Endothelial cell of umbilical vein (primary cell): ENCODE results near the gene RAB3IL1. TPM values are rescaled to one million over a fixed set of nuclear protein-coding genes. Genes with fewer than 3 reads are reported as not detected.

Experiments used
- BruUV-seq: library from RNA; stranded (reverse); fragments of 400-500 nt; replicated peaks from 2 replicates; lab custom pipeline; 2021; lab: Mats Ljungman, UMichigan
- CTCF ChIA-PET: fragments of 300-600, 350-600 bp; sonication (Branson Sonifier 250); formaldehyde crosslinking; loops from one replicate; lab custom pipeline; 2021; ENCODE audit warnings: antibody characterized with exemption, inconsistent platforms; lab: Charles Lee
- POLR2A ChIA-PET: fragments of 300-600, 350-600 bp; sonication (Branson Sonifier 250); formaldehyde crosslinking; loops from one replicate; lab custom pipeline; 2021; ENCODE audit warnings: antibody characterized with exemption, inconsistent platforms; lab: Charles Lee
- DNase-seq: peaks from one replicate; pipeline ENCODE4 v3.0.0-alpha.2; 2011; ENCODE audit warnings: low read depth, low spot score
- FAIRE-seq: peaks from 2 replicates; lab custom pipeline; 2011; peaks lifted over from hg19 to GRCh38; lab: Jason Lieb, UNC
- H2AFZ ChIP-seq: 2 replicates; pipeline ENCODE4 v1.6.0; 2012; ENCODE audit warnings: low read depth, low read length, control low read depth, inconsistent platforms
- H3K27ac ChIP-seq: 2 replicates; pipeline ENCODE4 v1.5.1; 2011; ENCODE audit warnings: low read depth, mild to moderate bottlenecking, control low read depth, low read length, moderate library complexity; ENCODE audit not compliant: insufficient read depth
- H3K27me3 ChIP-seq, 2 experiments: 2 replicates each; pipeline versions ENCODE4 v1.6.0 to v1.6.1; 2011; ENCODE audit warnings: low read length in 2 of 2, mixed read lengths in 1 of 2; ENCODE audit not compliant: control insufficient read depth in 2 of 2, insufficient read depth in 2 of 2
- H3K36me3 ChIP-seq, 2 experiments: 2 replicates in 1 of 2; 3 replicates in 1 of 2; pipeline ENCODE4 v1.5.1; 2011; ENCODE audit warnings: low read length in 2 of 2, mild to moderate bottlenecking in 1 of 2, moderate library complexity in 1 of 2; ENCODE audit not compliant: control insufficient read depth in 2 of 2, insufficient read depth in 2 of 2; ENCODE audit errors: extremely low read depth in 1 of 2
- H3K4me1 ChIP-seq: 3 replicates; pipeline ENCODE4 v1.5.1; 2011; ENCODE audit warnings: mild to moderate bottlenecking, low read length; ENCODE audit not compliant: control insufficient read depth, insufficient read depth; ENCODE audit errors: extremely low read depth
- H3K4me2 ChIP-seq: 2 replicates; pipeline ENCODE4 v1.6.1; 2011; ENCODE audit warnings: low read length, control low read depth, mixed read lengths; ENCODE audit not compliant: insufficient read depth
- H3K4me3 ChIP-seq, 3 experiments: fragments of 200-600 bp in 1 of 3; sonication (generic), shearing (Covaris generic) in 1 of 3; replicated peaks in 1 of 3; 2 replicates each; pipeline ENCODE4 v1.5.1; 2011 to 2016; ENCODE audit warnings: control low read depth in 3 of 3, low read length in 3 of 3, mild to moderate bottlenecking in 2 of 3, inconsistent platforms in 1 of 3, low read depth in 1 of 3, moderate library complexity in 1 of 3; ENCODE audit not compliant: insufficient read depth in 1 of 3
- H3K79me2 ChIP-seq: 2 replicates; pipeline ENCODE4 v1.6.0; 2012; ENCODE audit warnings: low read length, inconsistent platforms; ENCODE audit not compliant: control insufficient read depth, insufficient read depth
- H3K9ac ChIP-seq: replicated peaks from 2 replicates; pipeline ENCODE3; 2011; ENCODE audit warnings: low read length, control low read depth; ENCODE audit not compliant: insufficient read depth; ENCODE audit errors: extremely low read depth
- H3K9me1 ChIP-seq: replicated peaks from 3 replicates; pipeline ENCODE4 v1.6.0; 2011; ENCODE audit warnings: mild to moderate bottlenecking, low read length; ENCODE audit not compliant: control insufficient read depth, insufficient read depth; ENCODE audit errors: extremely low read depth
- H3K9me3 ChIP-seq: replicated peaks from 2 replicates; pipeline ENCODE4 v1.5.1; 2012; ENCODE audit warnings: low read length, inconsistent platforms; ENCODE audit not compliant: control insufficient read depth, insufficient read depth
- H4K20me1 ChIP-seq: replicated peaks from 2 replicates; pipeline ENCODE3; 2011; ENCODE audit warnings: mild to moderate bottlenecking, low read length; ENCODE audit not compliant: control insufficient read depth, insufficient read depth; ENCODE audit errors: extremely low read depth
- CTCF ChIP-seq, 2 donors: IDR thresholded peaks; 1 replicate in 1 of 2; 2 replicates in 1 of 2; pipeline ENCODE4 v1.5.1; 2011; ENCODE audit warnings: low read length in 2 of 2, mild to moderate bottlenecking in 2 of 2, moderate library complexity in 2 of 2, control low read depth in 1 of 2, inconsistent platforms in 1 of 2, low read depth in 1 of 2; ENCODE audit not compliant: insufficient read depth in 1 of 2; ENCODE audit errors: extremely low read depth in 1 of 2
- EZH2 ChIP-seq: IDR thresholded peaks from 2 replicates; pipeline ENCODE4 v1.6.1; 2012; ENCODE audit warnings: borderline replicate concordance, low read depth, mild to moderate bottlenecking, moderate library complexity, low read length, inconsistent platforms; ENCODE audit not compliant: severe bottlenecking
- FOS ChIP-seq: IDR thresholded peaks from 2 replicates; pipeline ENCODE4 v1.6.1; 2011; ENCODE audit warnings: mild to moderate bottlenecking, low read length, moderate library complexity, borderline replicate concordance; ENCODE audit not compliant: insufficient read depth
- GATA2 ChIP-seq: IDR thresholded peaks from 2 replicates; pipeline ENCODE4 v1.7.0; 2011; ENCODE audit warnings: low read depth, mild to moderate bottlenecking, moderate library complexity, mixed read lengths, low read length; ENCODE audit not compliant: insufficient read length, insufficient read depth
- JUN ChIP-seq: IDR thresholded peaks from 2 replicates; pipeline ENCODE4 v1.6.1; 2011; ENCODE audit warnings: borderline replicate concordance, low read depth; ENCODE audit not compliant: insufficient read length, insufficient read depth
- MAX ChIP-seq: IDR thresholded peaks from 2 replicates; pipeline ENCODE4 v1.6.1; 2011; ENCODE audit not compliant: insufficient read depth, insufficient read length
- MYC ChIP-seq: IDR thresholded peaks from one replicate; pipeline ENCODE4 v1.6.1; 2011; ENCODE audit warnings: mild to moderate bottlenecking, low read depth, low read length
- POLR2A ChIP-seq: IDR thresholded peaks from 2 replicates; pipeline ENCODE4 v1.6.1; 2012; ENCODE audit warnings: low read depth, mild to moderate bottlenecking, control low read depth, low read length
- POLR2AphosphoS5 ChIP-seq: IDR thresholded peaks from 2 replicates; pipeline ENCODE4 v1.6.1; 2012; ENCODE audit warnings: low read depth, mild to moderate bottlenecking, control low read depth, low read length, moderate library complexity; ENCODE audit not compliant: insufficient read depth
- dilution Hi-C: fragments of 300-500 bp; cut with MboI; formaldehyde crosslinking; loops from one replicate; pipeline ENCODE4 v1.15.0; 2019; ENCODE audit warnings: low sequenced_read_pairs; ENCODE audit not compliant: extremely low pct_ligation_motif_present
- intact Hi-C: fragments of 100-400 bp; cut with micrococcal nuclease; formaldehyde crosslinking; loops from one replicate; pipeline ENCODE4 v1.10.0; 2022
- polyA plus RNA-seq, 4 experiments: library from polyadenylated mRNA; depleted of rRNA in 3 of 4; stranded (reverse) in 3 of 4; unstranded in 1 of 4; fragments of >200 nt; gene quantifications; 2 replicates each; pipeline versions ENCODE4 v1.2.1 to v1.2.3, GENCODE V29; 2011 to 2012; ENCODE audit warnings: missing spikeins in 1 of 4
- total RNA-seq: library from RNA; stranded (reverse); gene quantifications from 2 replicates; pipeline ENCODE4 v1.2.3, GENCODE V29; 2021

Gene RAB3IL1
- total and polyA plus RNA-seq, 2 donors (not counting 3 experiments of a cell fraction or from before 2014, with no cell fraction given), result 1.8 to 3.6 TPM

- POLR2A ChIA-PET, result no interaction called here
- no peak for FAIRE-seq
- BruUV-seq, result no TSS peak
Measured at GRCh38 chr11:61945191-61945590, 27.8 kb upstream of the RAB3IL1 start.

GRCh38 chr11:61940466-61940865 is 23.1 kb upstream of the RAB3IL1 start:
- no peaks in the 10 kb centered on the region for H4K20me1 ChIP-seq
- no peak for FAIRE-seq
- ChIA-PET POLR2A (no interaction called here), CTCF (interaction anchor here (0.8 to 1.0 kb wide), 2 partner anchors 141 to 168 kb away, joined by 3 to 4 read pairs; no protein-coding TSS in a partner anchor)
- no peak overlapping the region for H3K27ac ChIP-seq
- dilution Hi-C loops (no loop called here), intact Hi-C loops (no loop called here)
- H3K36me3 ChIP-seq, result no peaks in the 10 kb centered on the region
- H3K9ac ChIP-seq, result no peak overlapping the region
- DNase-seq, result no peak
- no peaks in the 10 kb centered on the region for H3K79me2 ChIP-seq
- H3K27me3 ChIP-seq, result peaks cover 2 to 14% of the 10 kb centered on the region in 2 experiments
- H3K4me3 ChIP-seq, result no peak overlapping the region
- H3K4me2 ChIP-seq, result no peak overlapping the region
- TF ChIP-seq EZH2 (no peak), MAX (no peak), CTCF (IDR thresholded peaks at IDR 0.05; ENCODE audit: extremely low read depth in 1 of 2, insufficient read depth in 1 of 2, low read depth in 1 of 2, low read length in 2 of 2) (no peak), JUN (no peak), POLR2A (no peak), MYC (no peak), POLR2AphosphoS5 (no peak), FOS (no peak), GATA2 (no peak)
- H3K9me1 ChIP-seq, result no peaks in the 10 kb centered on the region
- no peaks in the 10 kb centered on the region for H3K9me3 ChIP-seq
- H2AFZ ChIP-seq, result no peak overlapping the region
- H3K4me1 ChIP-seq, result no peaks in the 10 kb centered on the region
- BruUV-seq, result no TSS peak

More at GRCh38 chr11:61945191-61945590, 27.8 kb upstream of the RAB3IL1 start:
- no peak overlapping the region for H3K27ac ChIP-seq
- CTCF ChIA-PET, result interaction anchor here (0.8 to 8.3 kb wide), 7 partner anchors 9 to 163 kb away, joined by 3 to 276 read pairs (median 100); no protein-coding TSS in a partner anchor
- H3K79me2 ChIP-seq, result no peaks in the 10 kb centered on the region
- TF ChIP-seq GATA2, result no peak
- TF ChIP-seq EZH2, result no peak
- TF ChIP-seq MYC, result no peak
- TF ChIP-seq POLR2A, result no peak
- no peak for TF ChIP-seq FOS
- TF ChIP-seq JUN, result no peak
- TF ChIP-seq POLR2AphosphoS5, result no peak
- no peak for TF ChIP-seq MAX
- no peak for DNase-seq
- no peaks in the 10 kb centered on the region for H4K20me1 ChIP-seq
- no peak overlapping the region for H3K9ac ChIP-seq
- intact Hi-C loops (no loop called here), dilution Hi-C loops (no loop called here)
- no peaks in the 10 kb centered on the region for H3K9me3 ChIP-seq
- no peaks in the 10 kb centered on the region for H3K36me3 ChIP-seq
- H3K4me2 ChIP-seq, result no peak overlapping the region
- no peaks in the 10 kb centered on the region for H3K9me1 ChIP-seq
- peaks cover 2 to 3% of the 10 kb centered on the region in 2 experiments for H3K27me3 ChIP-seq
- H3K4me1 ChIP-seq, result no peaks in the 10 kb centered on the region
- H2AFZ ChIP-seq, result no peak overlapping the region
- no peak overlapping the region for H3K4me3 ChIP-seq
